Loucy (cell line): ENCODE data around the gene PDXK.

Experiments used
- EZH2phosphoT487 ChIP-seq: fragments of 200-600 bp; IDR thresholded peaks from 2 replicates; pipeline ENCODE4 v1.6.1; 2018; ENCODE audit warnings: antibody characterized with exemption, mild to moderate bottlenecking, moderate library complexity, borderline replicate concordance
- TF ChIP-seq, protein P1 (sequence below): fragments of 200-600 bp; sonication (generic); conservative IDR thresholded peaks from 2 replicates; pipeline ENCODE4 v1.5.1; 2014; ENCODE audit warnings: mild to moderate bottlenecking, antibody characterized with exemption, low read length

DNA sequence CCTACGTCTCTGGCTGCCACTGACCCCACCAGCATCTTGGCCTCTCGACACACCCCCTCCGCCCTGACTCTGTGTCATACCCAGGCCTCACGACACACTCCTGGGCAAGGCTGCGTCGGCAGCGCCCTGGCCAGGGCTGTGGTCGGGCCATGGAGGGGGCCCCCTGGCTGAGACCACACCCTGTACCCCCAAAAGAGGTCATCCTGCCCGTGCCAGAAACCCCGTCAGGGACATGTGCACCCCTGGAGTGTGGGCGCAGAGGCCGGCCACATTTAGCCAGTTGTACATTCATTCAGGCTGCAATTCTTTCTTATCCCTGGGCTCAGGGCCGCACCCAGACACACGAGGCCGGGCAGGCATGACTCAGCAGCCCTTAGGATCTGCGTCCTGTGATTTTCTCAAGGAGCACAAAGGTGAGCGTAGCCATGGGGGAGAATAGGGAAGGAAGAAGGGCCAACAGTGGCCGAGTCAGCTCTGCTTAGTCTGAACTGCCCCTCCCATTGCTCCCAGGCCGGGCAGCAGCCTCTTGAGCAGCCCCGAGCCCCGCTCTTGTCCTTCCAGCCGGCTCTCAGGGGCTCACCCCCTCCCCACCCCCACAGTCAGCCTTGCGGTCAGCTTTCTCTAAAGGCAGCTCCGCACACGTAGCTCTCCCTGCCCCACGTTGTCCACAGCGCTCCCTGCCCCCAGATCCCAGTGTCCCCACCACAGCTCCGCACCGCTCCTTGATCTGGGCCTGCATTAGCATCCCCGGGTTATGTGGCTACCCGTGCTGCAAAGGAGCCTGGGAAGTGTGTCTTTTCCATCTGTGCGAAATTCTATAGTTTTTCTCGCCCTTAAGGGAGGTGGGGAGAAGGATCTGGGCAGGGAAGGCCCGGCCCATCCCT is 49.3 kb downstream of the PDXK start:
- TF ChIP-seq, protein P1, sequence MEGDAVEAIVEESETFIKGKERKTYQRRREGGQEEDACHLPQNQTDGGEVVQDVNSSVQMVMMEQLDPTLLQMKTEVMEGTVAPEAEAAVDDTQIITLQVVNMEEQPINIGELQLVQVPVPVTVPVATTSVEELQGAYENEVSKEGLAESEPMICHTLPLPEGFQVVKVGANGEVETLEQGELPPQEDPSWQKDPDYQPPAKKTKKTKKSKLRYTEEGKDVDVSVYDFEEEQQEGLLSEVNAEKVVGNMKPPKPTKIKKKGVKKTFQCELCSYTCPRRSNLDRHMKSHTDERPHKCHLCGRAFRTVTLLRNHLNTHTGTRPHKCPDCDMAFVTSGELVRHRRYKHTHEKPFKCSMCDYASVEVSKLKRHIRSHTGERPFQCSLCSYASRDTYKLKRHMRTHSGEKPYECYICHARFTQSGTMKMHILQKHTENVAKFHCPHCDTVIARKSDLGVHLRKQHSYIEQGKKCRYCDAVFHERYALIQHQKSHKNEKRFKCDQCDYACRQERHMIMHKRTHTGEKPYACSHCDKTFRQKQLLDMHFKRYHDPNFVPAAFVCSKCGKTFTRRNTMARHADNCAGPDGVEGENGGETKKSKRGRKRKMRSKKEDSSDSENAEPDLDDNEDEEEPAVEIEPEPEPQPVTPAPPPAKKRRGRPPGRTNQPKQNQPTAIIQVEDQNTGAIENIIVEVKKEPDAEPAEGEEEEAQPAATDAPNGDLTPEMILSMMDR: no peak
- no peak for TF ChIP-seq EZH2phosphoT487
